Stimulated activated CD4-positive, alpha-beta T cell treated with anti-CD3 and anti-CD28 coated beads, Interleukin-12 subunit alpha, Interleukin-12 subunit beta, amount 100 ng/mL, for 24 hours (primary cell): ENCODE results near the gene DHRSX.
"Not testable (repeated sequence)": the region's sequence is repeated elsewhere in the genome, so short reads cannot be mapped to it uniquely, and the experiment has no call there.

Source experiments
- DNase-seq, 2 experiments: peaks; one replicate each; pipeline ENCODE4 v3.0.0-alpha.2; 2020; ENCODE audit warnings: low read depth in 2 of 2

DHRSX gene

GRCh38 chrX:2497961-2498780 lies 2.6 kb downstream of the DHRSX start:
- no peak for DNase-seq

GRCh38 chrX:2495595-2495994 lies 5.2 kb downstream of the DHRSX start:
- no peak for DNase-seq

GRCh38 chrX:2492531-2493218 lies 8.1 kb downstream of the DHRSX start:
- DNase-seq = no peak

- DNase-seq = no peak
Measured at GRCh38 chrX:2490634-2491033, 10.1 kb downstream of the DHRSX start.

- no peak for DNase-seq
Measured at GRCh38 chrX:2489446-2490445, 11.0 kb downstream of the DHRSX start.

GRCh38 chrX:2488621-2489285 lies 12.0 kb downstream of the DHRSX start:
- DNase-seq = no peak

- no peak for DNase-seq
Measured at GRCh38 chrX:2487366-2487765, 13.4 kb downstream of the DHRSX start.

- DNase-seq = no peak
Measured at GRCh38 chrX:2486476-2487133, 14.2 kb downstream of the DHRSX start.

- DNase-seq = no peak
Measured at GRCh38 chrX:2485789-2486345, 14.9 kb downstream of the DHRSX start.

- no peak for DNase-seq
Measured at GRCh38 chrX:2484721-2485648, 15.8 kb downstream of the DHRSX start.

GRCh38 chrX:2484256-2484655 lies 16.5 kb downstream of the DHRSX start:
- DNase-seq = no peak

GRCh38 chrX:2483398-2484060 lies 17.2 kb downstream of the DHRSX start:
- no peak for DNase-seq

- DNase-seq = not testable (repeated sequence)
Measured at GRCh38 chrX:2481597-2481996, 19.2 kb downstream of the DHRSX start.

GRCh38 chrX:2479982-2480381 lies 20.8 kb downstream of the DHRSX start:
- not testable (repeated sequence) for DNase-seq

- no peak for DNase-seq
Measured at GRCh38 chrX:2479420-2479780, 21.4 kb downstream of the DHRSX start.

- DNase-seq = no peak
Measured at GRCh38 chrX:2478546-2479419, 22.0 kb downstream of the DHRSX start.

GRCh38 chrX:2477313-2477712 lies 23.5 kb downstream of the DHRSX start:
- DNase-seq = not testable (repeated sequence)
